ENCODE data around the gene PWWP2B.

GRCh38 chr10:132384618-132385388, 12.2 kb upstream of the PWWP2B start:
- TF ChIP-seq POLR2A (IDR thresholded peaks at IDR 0.05; ENCODE audit: low read depth, low read length), result no peak
- no peak for TF ChIP-seq PAX5 (IDR thresholded peaks at IDR 0.05; ENCODE audit: insufficient read depth, low read length, severe bottlenecking)
- TF ChIP-seq POLR2AphosphoS5 (IDR thresholded peaks at IDR 0.05; ENCODE audit: low read depth, low read length), result no peak
- no peak for TF ChIP-seq TAF1 (IDR thresholded peaks at IDR 0.05; ENCODE audit: low read depth, low read length)

Data from GM12891 (cell line).